ENCODE measurements around the gene GJA8.
"Not testable (repeated sequence)": the region's sequence is repeated elsewhere in the genome, so short reads cannot be mapped to it uniquely, and the experiment has no call there.

The GJA8 gene

GRCh38 chr1:147902253-147902845, at the start of gene GJA8:
GJA8 (plus strand) TSS chr1:147902795; CDS start chr1:147907956, 5,161 bp downstream.
- DNase-seq (ENCODE audit: low spot score), result no peak

- DNase-seq (ENCODE audit: low spot score), result no peak
Measured at GRCh38 chr1:147853391-147853790, 49.2 kb upstream of the GJA8 start.

- not testable (repeated sequence) for DNase-seq (ENCODE audit: low spot score)
Measured at GRCh38 chr1:147854989-147855388, 47.6 kb upstream of the GJA8 start.

DNA sequence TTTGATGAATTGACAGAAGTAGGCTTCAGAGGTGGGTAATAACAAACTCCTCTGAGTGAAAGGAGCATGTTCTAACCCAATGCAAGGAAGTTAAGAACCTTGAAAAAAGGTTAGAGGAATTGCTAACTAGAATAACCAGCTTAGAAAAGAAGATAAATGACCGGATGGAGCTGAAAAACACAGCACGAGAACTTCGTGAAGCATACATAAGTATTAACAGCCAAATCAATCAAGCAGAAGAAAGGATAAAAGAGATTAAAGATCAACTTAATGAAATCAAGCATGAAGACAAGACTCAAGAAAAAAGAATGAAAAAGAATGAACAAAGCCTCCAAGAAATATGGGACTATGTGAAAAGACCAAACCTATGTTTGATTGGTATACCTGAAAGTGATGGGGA, 46.6 kb upstream of the GJA8 start:
- DNase-seq (ENCODE audit: low spot score), result not testable (repeated sequence)

DNA sequence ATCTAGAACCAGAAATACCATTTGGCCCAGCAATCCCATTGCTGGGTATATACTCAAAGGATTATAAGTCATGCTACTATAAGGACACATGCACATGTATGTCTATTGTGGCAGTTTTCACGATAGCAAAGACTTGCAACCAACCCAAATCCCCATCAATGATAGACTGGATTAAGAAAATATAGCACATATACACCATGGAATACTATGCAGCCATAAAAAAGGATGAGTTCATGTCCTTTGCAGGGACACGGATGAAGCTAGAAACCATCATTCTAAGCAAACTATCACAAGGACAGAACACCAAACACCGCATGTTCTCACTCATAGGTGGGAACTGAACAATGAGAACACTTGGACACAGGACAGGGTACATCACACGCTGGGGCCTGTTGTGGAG, 35.4 kb upstream of the GJA8 start:
- not testable (repeated sequence) for DNase-seq (ENCODE audit: low spot score)

- no peak for DNase-seq (ENCODE audit: low spot score)
Measured at GRCh38 chr1:147878022-147878421, 24.6 kb upstream of the GJA8 start.

GRCh38 chr1:147879911-147880310, 22.7 kb upstream of the GJA8 start:
- DNase-seq (ENCODE audit: low spot score), result no peak

GRCh38 chr1:147882535-147882934, 20.1 kb upstream of the GJA8 start:
- no peak for DNase-seq (ENCODE audit: low spot score)

DNA sequence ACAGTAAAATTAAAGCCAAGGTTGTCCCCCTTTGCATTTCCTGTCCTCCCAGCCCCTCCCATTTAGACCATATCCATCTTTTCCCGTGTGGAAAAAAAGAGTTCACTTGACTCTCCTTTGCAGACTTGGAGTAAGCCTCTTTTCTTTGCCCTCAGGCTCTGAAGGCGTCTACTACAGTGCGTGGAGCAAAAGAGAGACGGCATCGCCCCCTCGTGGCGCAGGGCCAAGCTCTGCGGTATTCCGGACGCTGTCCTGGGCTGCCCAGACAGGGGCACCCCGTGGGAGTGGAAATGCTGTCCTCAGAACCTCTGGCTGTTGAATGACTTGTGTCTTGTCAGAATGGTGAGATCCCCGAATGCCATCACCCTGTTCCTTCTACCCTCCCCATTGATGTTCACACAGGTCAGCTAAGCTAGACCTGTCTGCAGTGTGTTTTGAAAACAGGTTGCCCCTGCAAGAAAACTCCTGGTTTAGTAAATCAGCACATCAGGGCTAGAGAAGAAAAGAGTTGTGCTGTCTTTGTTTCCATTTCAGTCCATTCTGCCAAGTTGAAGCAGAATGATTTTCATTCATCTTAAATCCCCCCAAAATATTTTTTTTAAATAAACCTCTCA, 12.3 kb upstream of the GJA8 start:
- DNase-seq (ENCODE audit: low spot score), result peak; percentile 89

GRCh38 chr1:147891088-147891487, 11.5 kb upstream of the GJA8 start:
- DNase-seq (ENCODE audit: low spot score), result no peak

DNA sequence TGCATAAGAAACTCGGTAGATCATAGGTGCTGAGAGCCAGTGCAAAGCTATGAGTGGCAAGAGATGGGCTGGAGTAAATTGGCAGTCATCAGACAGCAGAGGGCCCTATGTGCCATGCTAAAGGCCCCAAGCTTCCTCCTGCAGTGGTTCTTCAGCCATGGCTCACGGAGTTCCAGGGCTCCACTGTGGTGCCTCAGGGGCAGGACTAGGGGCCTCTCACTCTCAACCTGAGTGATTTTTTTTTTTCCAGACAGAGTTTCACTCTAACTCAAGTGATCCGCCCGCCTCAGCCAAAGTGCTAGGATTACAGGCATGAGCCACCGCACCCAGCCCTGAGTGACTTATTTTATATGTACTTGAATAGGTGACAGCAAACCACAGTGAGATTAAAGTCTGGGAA, 10.4 kb upstream of the GJA8 start:
- peak; percentile 55 for DNase-seq (ENCODE audit: low spot score)

- peak; percentile 71 for DNase-seq (ENCODE audit: low spot score)
Measured at GRCh38 chr1:147892731-147893214, 9.8 kb upstream of the GJA8 start.

DNA sequence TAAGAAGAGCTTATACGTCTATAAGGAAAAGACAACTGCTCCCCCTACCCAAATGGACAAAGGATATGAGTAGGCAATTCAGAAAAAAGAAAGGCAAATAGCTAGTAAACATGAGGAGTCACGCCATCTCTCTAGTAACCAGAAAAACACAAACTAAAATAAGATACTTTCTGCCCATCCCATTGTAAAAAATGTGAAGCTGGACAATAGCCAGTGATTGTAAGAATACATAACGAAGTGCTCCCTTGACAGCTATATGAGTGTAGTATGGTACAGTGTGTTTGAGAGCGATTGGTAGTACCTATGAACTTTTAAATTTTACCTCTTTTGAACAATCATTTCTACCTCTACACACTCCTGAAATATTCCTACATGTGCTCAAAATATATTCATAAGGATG, 7.5 kb upstream of the GJA8 start:
- DNase-seq (ENCODE audit: low spot score), result no peak

DNA sequence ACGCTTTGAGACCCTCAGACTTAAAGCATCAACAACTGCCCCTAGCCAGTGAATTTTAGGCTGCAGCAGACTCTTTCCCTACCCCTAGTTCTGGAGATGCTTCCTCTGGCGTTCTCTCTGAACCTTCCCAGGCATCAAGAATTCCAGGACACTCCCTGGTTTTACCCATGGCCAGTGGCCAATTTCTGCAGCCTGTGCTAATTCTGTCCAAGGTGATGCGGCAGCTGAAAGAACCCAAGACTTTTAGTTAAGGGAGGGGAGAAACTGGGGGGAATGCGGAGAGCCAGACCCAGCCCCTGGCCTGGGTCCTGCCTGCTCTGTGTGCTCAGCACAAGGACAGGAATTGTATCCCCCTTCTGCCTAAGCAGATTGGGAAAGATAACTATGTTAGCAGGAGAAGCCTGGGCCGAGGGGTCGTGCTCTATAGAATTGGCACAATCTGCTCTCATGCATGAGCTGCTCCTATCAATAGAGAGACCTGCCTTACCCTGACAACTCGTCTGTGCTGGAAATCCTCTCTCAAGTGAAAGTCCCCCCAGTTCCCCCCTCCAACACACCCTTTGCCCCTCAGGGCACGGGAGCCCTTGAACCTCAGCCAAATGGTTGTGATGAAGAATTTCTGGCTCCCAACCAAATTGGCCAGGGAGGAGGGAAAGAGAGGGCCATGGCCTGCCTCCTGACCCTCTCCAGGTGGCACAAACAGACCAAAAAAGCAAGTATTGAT, 5.4 kb upstream of the GJA8 start:
- DNase-seq (ENCODE audit: low spot score), result no peak

- no peak for DNase-seq (ENCODE audit: low spot score)
Measured at GRCh38 chr1:147897789-147898188, 4.8 kb upstream of the GJA8 start.

GRCh38 chr1:147904726-147905125, 2.1 kb downstream of the GJA8 start:
- no peak for DNase-seq (ENCODE audit: low spot score)

- no peak for DNase-seq (ENCODE audit: low spot score)
Measured at GRCh38 chr1:147907786-147908509, 5.4 kb downstream of the GJA8 start.

- no peak for DNase-seq (ENCODE audit: low spot score)
Measured at GRCh38 chr1:147912553-147912952, 10.0 kb downstream of the GJA8 start.

- DNase-seq (ENCODE audit: low spot score), result no peak
Measured at GRCh38 chr1:147913362-147913942, 10.9 kb downstream of the GJA8 start.

DNA sequence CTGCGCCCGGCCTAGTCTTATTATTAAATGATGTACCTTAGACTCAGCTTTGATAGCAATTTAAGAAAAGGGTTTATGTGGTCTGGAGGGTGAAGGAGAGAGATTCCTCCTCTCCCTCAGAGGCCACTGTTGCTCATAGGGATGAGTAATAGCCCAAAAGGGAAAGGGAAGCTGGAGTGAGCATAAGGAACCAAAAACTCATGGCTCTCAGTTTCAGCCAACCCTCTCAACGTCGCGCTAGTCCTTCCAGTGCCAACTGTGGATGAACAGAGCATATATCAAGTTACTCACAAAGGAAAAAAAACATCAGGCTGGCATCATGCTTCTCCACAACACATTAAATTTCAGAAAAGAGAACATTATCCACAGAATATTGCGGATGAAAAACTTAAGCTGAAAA, 17.3 kb downstream of the GJA8 start:
- DNase-seq (ENCODE audit: low spot score), result no peak

GRCh38 chr1:147924813-147925212, 22.2 kb downstream of the GJA8 start:
- no peak for DNase-seq (ENCODE audit: low spot score)

DNA sequence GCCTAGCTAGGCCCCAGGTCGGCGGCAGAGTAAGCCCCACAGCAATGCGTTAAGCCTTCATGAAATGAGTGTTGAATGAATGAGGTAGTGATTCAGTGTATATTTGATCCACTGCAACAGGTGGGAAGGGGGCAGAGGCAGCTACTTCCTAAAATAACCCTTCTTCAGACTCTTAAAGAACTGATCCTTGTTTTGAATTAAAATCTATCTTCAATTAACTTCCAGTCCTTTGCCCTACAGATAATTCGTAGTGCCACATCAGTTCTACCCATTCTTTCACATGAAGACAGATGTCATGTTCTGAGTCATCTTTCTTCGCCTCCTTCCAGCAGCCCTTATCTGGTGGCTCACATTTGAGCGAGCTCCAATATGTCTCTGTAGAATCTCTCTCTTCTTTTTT, 24.6 kb downstream of the GJA8 start:
- not testable (repeated sequence) for DNase-seq (ENCODE audit: low spot score)

All from D341Med (cell line).